ENCODE measurements around the gene LRMDA.

LRMDA gene

DNA sequence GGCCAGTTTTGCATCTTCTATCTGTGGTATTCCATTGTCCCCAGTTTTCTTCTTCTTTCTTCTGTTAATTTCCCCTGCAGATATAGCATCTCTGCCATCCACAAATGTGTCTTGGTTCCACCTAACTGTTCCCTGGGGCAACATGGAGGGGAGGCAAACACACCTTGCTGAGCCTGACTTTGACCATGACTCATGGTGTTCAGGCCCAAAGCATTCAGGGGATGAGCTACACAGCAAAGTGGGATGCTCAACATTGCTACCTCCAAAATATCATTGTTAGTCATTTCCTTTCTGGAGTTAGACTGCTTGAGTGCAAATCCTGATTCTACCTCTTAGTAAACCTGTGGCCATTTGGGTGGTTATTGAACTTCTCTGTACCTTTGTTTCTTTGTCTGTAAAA lies 542.7 kb downstream of the LRMDA start:
- no peak for DNase-seq

- DNase-seq, result no peak
Measured at GRCh38 chr10:75976681-75977080, 545.3 kb downstream of the LRMDA start.

- no peak for DNase-seq
Measured at GRCh38 chr10:75977139-75977538, 545.7 kb downstream of the LRMDA start.

- no peak for DNase-seq
Measured at GRCh38 chr10:75978213-75978612, 546.8 kb downstream of the LRMDA start.

DNA sequence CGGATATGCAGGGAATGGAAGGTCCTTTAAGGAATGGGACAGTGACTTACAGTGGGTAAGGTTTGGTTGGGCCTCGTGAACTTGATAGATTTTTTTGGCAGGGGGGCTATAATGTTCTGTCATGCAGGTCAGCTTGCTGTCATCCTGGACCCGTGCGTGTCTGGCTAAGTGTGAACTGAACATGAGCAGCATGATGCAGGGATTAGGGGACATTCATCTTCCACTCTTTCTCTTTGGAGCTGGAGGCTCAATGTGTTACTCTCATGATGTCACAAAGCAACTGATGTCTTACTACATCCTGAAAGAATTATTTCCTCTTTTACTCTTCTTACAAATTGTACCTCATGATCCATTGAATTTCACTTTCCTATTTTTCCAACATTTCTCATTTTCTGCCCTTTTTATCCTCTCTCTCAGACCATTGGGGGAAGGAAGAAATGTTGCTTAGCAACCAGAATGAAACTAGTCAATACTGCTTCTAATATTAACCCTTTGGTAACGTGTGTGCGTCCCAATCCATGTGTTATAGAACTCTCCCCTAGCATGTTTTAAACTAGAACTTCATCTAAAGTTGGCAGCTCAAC lies 549.1 kb downstream of the LRMDA start:
- no peak for DNase-seq

DNA sequence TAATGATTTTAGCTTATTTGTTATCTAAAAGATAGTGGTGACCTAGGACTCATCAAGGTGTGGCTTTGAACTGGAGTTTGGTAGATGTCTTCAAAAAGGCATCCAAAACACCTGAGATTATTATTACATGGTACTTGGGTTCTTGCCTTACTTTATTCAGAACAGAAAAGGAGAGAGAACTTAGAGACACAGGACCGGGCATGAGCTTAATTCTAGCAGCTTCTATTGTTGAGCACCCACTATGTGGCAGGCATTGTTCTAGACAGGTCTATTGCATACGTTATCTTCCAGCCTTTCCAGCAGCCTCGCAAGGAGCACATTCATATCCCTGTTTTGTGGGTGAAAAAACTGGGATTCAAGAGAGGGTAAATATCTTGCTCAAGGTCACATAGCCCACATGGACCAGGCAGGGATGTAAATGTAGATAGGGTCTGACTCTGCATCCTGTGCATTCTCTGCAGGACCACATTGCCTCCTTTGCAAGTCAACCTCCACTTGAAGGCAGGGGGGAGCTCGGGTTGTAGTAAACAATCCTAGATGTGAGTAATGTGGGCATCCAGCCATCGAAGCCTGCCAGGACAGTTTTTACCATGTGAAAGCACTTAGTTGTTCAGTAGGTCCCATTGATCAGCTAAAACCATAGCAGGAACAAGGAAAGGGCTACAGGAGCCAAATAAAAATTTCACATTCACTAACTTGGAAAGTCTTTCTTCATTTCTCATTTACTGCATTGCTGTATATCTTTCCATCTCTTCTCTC lies 551.4 kb downstream of the LRMDA start:
- no peak for DNase-seq

- DNase-seq, result no peak
Measured at GRCh38 chr10:75984067-75984466, 552.6 kb downstream of the LRMDA start.

GRCh38 chr10:75987616-75988015 lies 556.2 kb downstream of the LRMDA start:
- DNase-seq, result no peak

- DNase-seq, result no peak
Measured at GRCh38 chr10:75994357-75995040, 563.1 kb downstream of the LRMDA start.

GRCh38 chr10:75995041-75995430 lies 563.6 kb downstream of the LRMDA start:
- DNase-seq, result no peak

GRCh38 chr10:75995720-75996119 lies 564.3 kb downstream of the LRMDA start:
- no peak for DNase-seq

- DNase-seq, result no peak
Measured at GRCh38 chr10:75999001-75999400, 567.6 kb downstream of the LRMDA start.

DNA sequence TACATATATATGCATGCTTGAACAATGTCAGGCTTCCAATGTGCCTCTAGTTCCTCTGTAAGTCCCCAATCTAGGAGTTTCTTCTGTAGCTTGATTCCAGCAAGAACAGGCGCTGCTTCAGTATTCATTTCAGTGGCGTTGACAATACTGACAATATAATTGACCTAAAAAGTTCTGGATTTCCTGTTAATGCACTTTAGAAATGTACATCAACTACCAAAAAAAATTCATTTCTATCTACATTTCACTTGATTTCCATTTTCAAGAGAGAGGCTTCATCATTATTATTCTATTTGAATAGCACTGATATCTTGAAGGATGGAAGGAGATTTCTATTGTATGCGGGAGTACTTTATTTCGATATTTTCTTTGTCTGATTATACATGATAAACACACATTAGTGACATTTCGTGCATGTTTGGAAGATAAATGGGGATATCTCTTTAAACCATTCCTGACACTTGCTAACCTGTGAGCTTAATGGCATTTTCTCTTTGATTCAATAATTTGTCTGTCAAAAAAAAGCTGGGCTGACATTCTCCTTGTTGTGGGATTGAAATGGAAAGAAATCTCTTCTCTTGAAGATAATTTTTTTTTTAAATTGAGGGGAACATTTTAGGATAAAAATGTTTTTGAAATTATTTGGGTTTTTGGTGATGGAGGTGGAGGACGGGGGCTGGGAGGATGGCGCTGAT lies 568.2 kb downstream of the LRMDA start:
- DNase-seq, result no peak

DNA sequence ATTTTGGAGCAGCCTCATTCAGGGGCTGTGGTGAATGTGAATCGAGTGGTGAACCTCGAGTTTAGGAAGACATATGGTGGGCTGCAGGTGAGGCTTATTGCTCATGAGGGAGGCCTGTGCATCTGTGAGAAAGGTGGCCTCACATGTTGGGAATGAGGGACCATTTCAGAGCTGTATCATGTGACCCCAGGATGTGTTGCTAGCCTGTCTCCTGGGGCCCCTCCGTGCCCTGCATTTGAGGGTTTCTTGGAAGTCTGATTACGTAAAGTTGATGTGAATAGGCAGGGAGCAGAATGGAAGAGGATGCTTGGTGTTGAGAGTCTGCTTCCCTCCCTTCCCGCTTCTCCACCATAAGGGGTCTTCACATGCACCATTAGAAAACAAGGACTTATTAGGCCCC lies 569.1 kb downstream of the LRMDA start:
- no peak for DNase-seq

DNA sequence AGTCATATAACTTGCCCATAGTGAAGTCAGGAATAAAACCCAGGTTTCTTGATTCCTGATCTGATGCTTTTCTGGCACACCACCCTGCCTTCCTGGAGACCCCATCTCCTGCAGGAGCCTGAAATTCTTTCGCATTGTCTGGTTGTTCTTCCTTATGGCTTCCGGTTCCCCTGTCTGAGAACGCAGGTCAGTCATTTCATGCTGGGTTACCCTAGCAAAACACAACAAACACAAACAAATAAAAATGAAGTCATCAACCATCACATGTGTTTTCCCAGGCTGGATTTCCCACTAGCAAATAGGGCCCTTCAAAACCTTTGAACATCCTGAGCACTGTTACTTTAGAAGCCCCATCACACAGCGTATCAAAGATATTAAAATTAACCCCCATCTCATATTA lies 569.6 kb downstream of the LRMDA start:
- no peak for DNase-seq

DNA sequence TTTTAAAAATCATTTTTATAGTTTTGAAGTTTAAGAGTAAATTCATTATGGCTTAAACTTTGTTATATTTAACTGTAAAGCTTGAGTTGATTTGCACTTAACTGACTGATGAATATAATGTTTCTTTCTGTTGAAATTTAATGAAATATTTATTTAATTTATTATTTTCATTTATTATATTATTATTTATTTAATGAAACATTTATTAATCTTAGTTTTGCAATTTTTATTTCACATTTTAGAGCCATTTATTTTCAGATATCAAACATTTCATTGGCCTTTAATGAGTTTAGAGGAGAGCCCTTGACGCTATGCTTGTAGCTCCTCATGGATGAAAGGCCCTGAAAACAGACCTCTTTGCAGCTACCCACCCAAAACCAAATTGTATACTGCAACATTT lies 570.0 kb downstream of the LRMDA start:
- DNase-seq, result no peak

GRCh38 chr10:76002262-76002854 lies 570.9 kb downstream of the LRMDA start:
- no peak for DNase-seq

GRCh38 chr10:76007667-76008181 lies 576.3 kb downstream of the LRMDA start:
- no peak for DNase-seq

- no peak for DNase-seq
Measured at GRCh38 chr10:76009531-76009930, 578.1 kb downstream of the LRMDA start.

DNA sequence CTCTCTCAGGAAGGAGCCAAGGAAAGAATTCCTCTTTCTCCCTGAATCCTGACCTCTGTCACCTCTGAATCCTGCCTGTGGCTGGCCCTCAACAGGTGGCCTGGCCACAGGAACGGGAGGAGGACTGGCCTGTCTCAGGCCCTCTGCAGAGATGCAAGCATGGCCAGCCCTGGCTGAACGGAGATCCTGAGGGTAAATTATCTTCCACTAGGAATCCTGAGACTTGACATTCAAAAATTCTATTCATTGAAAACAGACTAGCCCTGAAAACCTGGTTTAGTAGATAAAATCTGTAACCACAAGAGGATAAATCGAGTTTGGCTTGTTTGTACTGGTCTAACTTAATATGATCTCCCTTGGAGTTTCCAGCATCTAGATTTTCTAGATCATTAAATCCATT lies 579.3 kb downstream of the LRMDA start:
- no peak for DNase-seq

- no peak for DNase-seq
Measured at GRCh38 chr10:76012716-76013327, 581.4 kb downstream of the LRMDA start.

DNA sequence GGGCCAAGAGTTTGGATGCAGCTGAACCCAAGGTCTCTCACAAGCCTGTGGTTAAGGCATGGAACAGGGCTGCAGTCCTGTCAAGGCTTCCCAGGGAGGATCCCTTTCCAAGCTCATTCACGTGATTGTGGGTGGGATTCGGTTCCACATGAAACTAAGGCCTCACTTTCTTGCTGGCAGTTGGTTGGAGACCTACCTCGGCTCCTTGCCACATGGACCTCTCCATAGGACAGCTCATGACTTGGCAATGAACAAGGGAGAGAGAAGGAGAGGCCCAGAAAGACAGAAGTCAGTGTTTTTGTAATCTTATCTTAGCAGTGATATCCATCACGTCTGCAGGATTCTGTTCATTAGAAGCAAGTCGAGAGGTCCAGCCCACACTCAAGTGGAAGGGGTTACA lies 583.8 kb downstream of the LRMDA start:
- no peak for DNase-seq

All from activated CD8-positive, alpha-beta memory T cell treated with anti-CD3 and anti-CD28 coated beads for 24 hours (primary cell).